HepG2 (cell line): Measurements from ENCODE around the gene TMCC1. TPM values are rescaled to one million over a fixed set of nuclear protein-coding genes. Genes with fewer than 3 reads are reported as not detected.

Experiments used
- ATAC-seq: fragments of 200-7000 bp; cut with Tn5 transposase; 3 replicates; pipeline ENCODE4 v1.9.1; 2020; ENCODE audit warnings: mild to moderate bottlenecking, moderate library complexity
- BruUV-seq: library from RNA; stranded (reverse); fragments of 400-500 nt; replicated peaks from 2 replicates; lab custom pipeline; 2021; lab: Mats Ljungman, UMichigan
- CTCF ChIA-PET: fragments of 300-600 bp; formaldehyde crosslinking; extraction: SDS; loops from one replicate; lab custom pipeline; 2021; ENCODE audit warnings: low total read pairs, inconsistent platforms, low intra/inter-chr PET ratio; lab: Yijun Ruan, JAX
- POLR2A ChIA-PET: fragments of 350-600 bp; sonication (Branson Sonifier 250); formaldehyde crosslinking; loops from one replicate; lab custom pipeline; 2020; ENCODE audit warnings: antibody characterized with exemption, inconsistent platforms; lab: Yijun Ruan, JAX
- DNase-seq: peaks from one replicate; pipeline ENCODE4 v3.0.0-alpha.2; 2015; ENCODE audit warnings: low spot score
- FAIRE-seq: peaks from 3 replicates; lab custom pipeline; 2011; peaks lifted over from hg19 to GRCh38; lab: Jason Lieb, UNC
- H2AFZ ChIP-seq: one replicate; pipeline ENCODE4 v1.6.1; 2011; ENCODE audit warnings: low read length, inconsistent platforms
- H3K27ac ChIP-seq: fragments of 300-600 bp; 3 replicates; pipeline ENCODE4 v1.8.0; 2011; ENCODE audit warnings: mixed run types, mild to moderate bottlenecking, mixed read lengths, low read length, inconsistent platforms; ENCODE audit not compliant: insufficient read depth; ENCODE audit errors: extremely low read length
- H3K27me3 ChIP-seq, 2 experiments: fragments of 200-600 bp in 1 of 2; 2 replicates in 1 of 2; 3 replicates in 1 of 2; pipeline versions ENCODE4 v1.6.0 to v1.8.0; 2011; ENCODE audit warnings: low read length in 2 of 2, mild to moderate bottlenecking in 2 of 2, moderate library complexity in 2 of 2, inconsistent platforms in 1 of 2; ENCODE audit not compliant: insufficient read depth in 2 of 2, control insufficient read depth in 1 of 2
- H3K36me3 ChIP-seq, 2 experiments: fragments of 200-600 bp in 1 of 2; replicated peaks in 1 of 2; 2 replicates in 1 of 2; 3 replicates in 1 of 2; pipeline versions ENCODE4 v1.5.1 to v1.8.0; 2011; ENCODE audit warnings: low read length in 2 of 2, inconsistent platforms in 1 of 2; ENCODE audit not compliant: insufficient read depth in 2 of 2, control insufficient read depth in 1 of 2
- H3K4me1 ChIP-seq: 2 replicates; pipeline ENCODE4 v1.5.1; 2012; ENCODE audit warnings: low read length, inconsistent platforms; ENCODE audit not compliant: insufficient read depth
- H3K4me2 ChIP-seq: 2 replicates; pipeline ENCODE4 v1.6.0; 2011; ENCODE audit warnings: low read depth, low read length, inconsistent platforms
- H3K4me3 ChIP-seq, 3 experiments: fragments of 200-600 bp in 1 of 3; sonication (generic), shearing (Covaris generic) in 1 of 3; replicated peaks in 1 of 3; 2 replicates each; pipeline ENCODE4 v1.5.1; 2011 to 2016; ENCODE audit warnings: low read length in 3 of 3, inconsistent platforms in 2 of 3, low read depth in 2 of 3, mild to moderate bottlenecking in 2 of 3, control low read depth in 1 of 3, mixed read lengths in 1 of 3; ENCODE audit not compliant: insufficient read depth in 1 of 3
- H3K79me2 ChIP-seq: one replicate; pipeline ENCODE4 v1.6.1; 2011; ENCODE audit warnings: low read length, inconsistent platforms; ENCODE audit not compliant: insufficient read depth
- H3K9ac ChIP-seq: 2 replicates; pipeline ENCODE4 v1.6.0; 2011; ENCODE audit warnings: mild to moderate bottlenecking, low read depth, low read length, inconsistent platforms; ENCODE audit not compliant: insufficient read depth
- H3K9me3 ChIP-seq: 2 replicates; pipeline ENCODE4 v1.5.1; 2012; ENCODE audit warnings: mild to moderate bottlenecking, low read length
- H4K20me1 ChIP-seq: 2 replicates; pipeline ENCODE4 v1.6.0; 2011; ENCODE audit warnings: inconsistent platforms, mild to moderate bottlenecking, low read length, moderate library complexity; ENCODE audit not compliant: insufficient read depth
- BCL6 ChIP-seq: IDR thresholded peaks from 2 replicates; pipeline ENCODE4 v1.6.1; 2016; ENCODE audit warnings: missing genetic modification reagents, missing compliant biosample characterization
- HMGA1 ChIP-seq: sonication (generic); formaldehyde crosslinking; conservative IDR thresholded peaks from 2 replicates; pipeline ENCODE4 v1.4.0; 2020; ENCODE audit warnings: missing genetic modification reagents
- JARID2 ChIP-seq: sonication (generic); formaldehyde crosslinking; IDR thresholded peaks from 2 replicates; pipeline ENCODE4 v1.8.1; 2023; ENCODE audit warnings: missing genetic modification reagents, inconsistent platforms; ENCODE audit not compliant: insufficient replicate concordance
- JUND ChIP-seq: sonication (generic); formaldehyde crosslinking; IDR thresholded peaks from 2 replicates; pipeline ENCODE4 v1.8.0; 2022; ENCODE audit warnings: mild to moderate bottlenecking, missing genetic modification reagents
- NFYC ChIP-seq: IDR thresholded peaks from 2 replicates; pipeline ENCODE4 v1.6.1; 2016; ENCODE audit warnings: missing genetic modification reagents, missing compliant biosample characterization
- POLR2A ChIP-seq, 2 experiments: IDR thresholded peaks; 2 replicates each; pipeline ENCODE4 v1.6.1; 2011; ENCODE audit warnings: low read depth in 2 of 2, low read length in 2 of 2, mild to moderate bottlenecking in 1 of 2, moderate library complexity in 1 of 2; ENCODE audit not compliant: insufficient read depth in 1 of 2
- RAD51 ChIP-seq: fragments of 450-650 bp; IDR thresholded peaks from 2 replicates; pipeline ENCODE4 v1.6.1; 2016; ENCODE audit warnings: borderline replicate concordance
- RARA ChIP-seq: IDR thresholded peaks from 2 replicates; pipeline ENCODE4 v1.6.1; 2016; ENCODE audit warnings: missing genetic modification reagents, missing compliant biosample characterization
- SKIL ChIP-seq: sonication (generic); formaldehyde crosslinking; IDR thresholded peaks from 2 replicates; pipeline ENCODE4 v1.8.0; 2022; ENCODE audit warnings: missing genetic modification reagents, mild to moderate bottlenecking, moderate library complexity, borderline replicate concordance
- TAF1 ChIP-seq: sonication (generic); formaldehyde crosslinking; IDR thresholded peaks from 2 replicates; pipeline ENCODE4 v1.4.0; 2020; ENCODE audit warnings: missing genetic modification reagents
- TGIF2 ChIP-seq: IDR thresholded peaks from 2 replicates; pipeline ENCODE4 v1.6.1; 2016; ENCODE audit warnings: control low read depth, missing compliant biosample characterization
- THAP9 ChIP-seq: sonication (generic); formaldehyde crosslinking; IDR thresholded peaks from 2 replicates; pipeline ENCODE4; 2020; ENCODE audit warnings: missing genetic modification reagents, mild to moderate bottlenecking, borderline replicate concordance
- ZBTB7A ChIP-seq: sonication (generic); formaldehyde crosslinking; IDR thresholded peaks from 2 replicates; pipeline ENCODE4 v1.8.0; 2022; ENCODE audit warnings: mild to moderate bottlenecking, missing genetic modification reagents
- ZFX ChIP-seq: sonication (generic); formaldehyde crosslinking; IDR thresholded peaks from 2 replicates; pipeline ENCODE4 v1.4.0; 2020; ENCODE audit warnings: mild to moderate bottlenecking, low read depth, missing genetic modification reagents, moderate library complexity
- ZMAT3 ChIP-seq: sonication (generic); formaldehyde crosslinking; conservative IDR thresholded peaks from 2 replicates; pipeline ENCODE4 v1.7.0; 2021; ENCODE audit warnings: missing genetic modification reagents
- ZNF160 ChIP-seq: sonication (generic); formaldehyde crosslinking; IDR thresholded peaks from 2 replicates; pipeline ENCODE4 v1.8.0; 2022; ENCODE audit warnings: mild to moderate bottlenecking, inconsistent platforms, missing genetic modification reagents
- ZNF496 ChIP-seq: sonication (generic); formaldehyde crosslinking; IDR thresholded peaks from 2 replicates; pipeline ENCODE4 v1.8.1; 2023; ENCODE audit warnings: mild to moderate bottlenecking, moderate library complexity, missing genetic modification reagents; ENCODE audit not compliant: insufficient replicate concordance
- WGBS: methylation state at CpG from one replicate; pipeline ENCODE4 v1.1.6; 2017; ENCODE audit warnings: low lambda C conversion rate; 5-methylcytosine and 5-hydroxymethylcytosine counted together
- in situ Hi-C: cut with HindIII; loops from 2 replicates; pipeline ENCODE4 v1.10.0; 2017; ENCODE audit warnings: low pct_unique_long_range_greater_than_20kb; ENCODE audit not compliant: extremely low pct_ligation_motif_present
- intact Hi-C: fragments of 100-400 bp; cut with micrococcal nuclease; formaldehyde crosslinking; loops from one replicate; pipeline ENCODE4 v1.10.0; 2022; ENCODE audit not compliant: unreplicated experiment
- polyA plus RNA-seq, 8 experiments: library from polyadenylated mRNA; depleted of rRNA in 3 of 8; stranded (reverse) in 7 of 8; unstranded in 1 of 8; fragments of >200 nt; fragmentation: Illumina TruSeq in 4 of 8; extraction: Trizol in 4 of 8; gene quantifications; 2 replicates each; pipeline versions ENCODE4 v1.2.1 to v1.2.3, GENCODE V29; 2011 to 2016; ENCODE audit warnings: low read depth in 4 of 8, missing spikeins in 1 of 8, mixed read lengths in 1 of 8; ENCODE audit not compliant: insufficient read depth in 1 of 8
- total RNA-seq, 5 experiments: library from RNA; depleted of rRNA; stranded (reverse); fragments of >200 nt; fragmentation: Illumina TruSeq; extraction: Trizol; gene quantifications; 2 replicates each; pipeline ENCODE4 v1.2.3, GENCODE V29; 2016; ENCODE audit warnings: low read depth in 1 of 5

TMCC1 gene
- total and polyA plus RNA-seq, 2 of the 13 experiments (the other 11 are each of a cell fraction or from before 2014, with no cell fraction given) = 12.1 to 264 TPM

- TF ChIP-seq BCL6 (CRISPR knock-in tag) (no peak), THAP9 (CRISPR knock-in tag) (no peak), TAF1 (CRISPR knock-in tag) (no peak), ZNF160 (no peak), ZBTB7A (CRISPR knock-in tag) (no peak), POLR2A (IDR thresholded peaks at IDR 0.05; ENCODE audit: insufficient read depth in 1 of 2, low read depth in 2 of 2, low read length in 2 of 2) (no peak), JARID2 (CRISPR knock-in tag) (no peak), ZMAT3 (CRISPR knock-in tag) (no peak), TGIF2 (CRISPR knock-in tag) (no peak), NFYC (CRISPR knock-in tag) (no peak), SKIL (CRISPR knock-in tag) (no peak), ZNF496 (CRISPR knock-in tag) (no peak), JUND (CRISPR knock-in tag) (no peak), RARA (CRISPR knock-in tag) (no peak), ZFX (CRISPR knock-in tag) (no peak), RAD51 (no peak), HMGA1 (no peak)
- Histone ChIP-seq H3K27ac (peak overlapping the region; percentile 1), H3K79me2 (peaks cover 8% of the 10 kb centered on the region), H4K20me1 (no peaks in the 10 kb centered on the region), H2AFZ (no peak overlapping the region), H3K27me3 (no peaks in the 10 kb centered on the region; a peak in 1 of 5 replicates), H3K9ac (no peak overlapping the region), H3K4me1 (peaks cover 80% of the 10 kb centered on the region), H3K36me3 (no peaks in the 10 kb centered on the region), H3K9me3 (no peaks in the 10 kb centered on the region), H3K4me3 (no peak overlapping the region), H3K4me2 (no peak overlapping the region)
- in situ Hi-C loops (loop anchor here (5.0 kb wide), 2 partner anchors 208 to 308 kb away; no protein-coding TSS in a partner anchor), intact Hi-C loops (loop anchor here (10.0 kb wide), 1 partner anchor 240 kb away; no protein-coding TSS in a partner anchor)
- ATAC-seq (no peak), FAIRE-seq (no peak), DNase-seq (no peak)
- CTCF ChIA-PET = no interaction called here
- WGBS = 86% methylated on average over 10 of the region's 11 CpGs
- POLR2A ChIA-PET = interaction anchor here (5.4 kb wide), 1 partner anchor 29 kb away, joined by 107 read pairs; no protein-coding TSS in a partner anchor
- BruUV-seq = no TSS peak
Observed at GRCh38 chr3:129624347-129625071, 269.0 kb downstream of the TMCC1 start.
